B cell (primary cell): ENCODE data around the gene KPNA6. TPM values are rescaled to one million over a fixed set of nuclear protein-coding genes. Genes with fewer than 3 reads are reported as not detected.

Experiments used
- ATAC-seq: fragments of 200-7000 bp; cut with Tn5 transposase; one replicate; pipeline ENCODE4 v1.10.0; 2021; ENCODE audit warnings: low read depth, mild to moderate bottlenecking, moderate number of reproducible peaks, moderate library complexity
- CTCF ChIA-PET: fragments of 350-600 bp; sonication (Branson Sonifier 250); formaldehyde crosslinking; loops from one replicate; lab custom pipeline; 2021; ENCODE audit warnings: antibody characterized with exemption, inconsistent platforms; lab: Charles Lee
- POLR2A ChIA-PET: fragments of 350-600 bp; sonication (Branson Sonifier 250); formaldehyde crosslinking; loops from one replicate; lab custom pipeline; 2021; ENCODE audit warnings: antibody characterized with exemption; lab: Charles Lee
- DNase-seq: peaks from one replicate; pipeline ENCODE4 v3.0.0; 2013
- H2AFZ ChIP-seq: 2 replicates; pipeline ENCODE4 v1.6.1; 2012; ENCODE audit warnings: mild to moderate bottlenecking, low read depth, low read length; ENCODE audit not compliant: insufficient read depth, poor library complexity, severe bottlenecking
- H3K27ac ChIP-seq, 2 donors: 1 replicate in 1 of 2; 2 replicates in 1 of 2; pipeline ENCODE4 v1.5.1; 2012 to 2013; ENCODE audit warnings: low read length in 2 of 2, mild to moderate bottlenecking in 2 of 2, moderate library complexity in 1 of 2
- H3K27me3 ChIP-seq, 4 experiments: fragments of 200-600 bp in 1 of 4; sonication (generic) in 1 of 4; replicated peaks in 1 of 4; 1 replicate in 2 of 4; 2 replicates in 2 of 4; pipeline versions ENCODE4 v1.6.1 to v1.7.0; 2013 to 2016; ENCODE audit warnings: low read length in 3 of 4, mild to moderate bottlenecking in 2 of 4, mixed read lengths in 1 of 4, moderate library complexity in 1 of 4; ENCODE audit not compliant: insufficient read depth in 4 of 4, control insufficient read depth in 3 of 4; ENCODE audit errors: control extremely low read depth in 1 of 4
- H3K36me3 ChIP-seq, 2 experiments: replicated peaks in 1 of 2; 1 replicate in 1 of 2; 2 replicates in 1 of 2; pipeline versions ENCODE4 v1.6.1 to v1.7.1; 2013; ENCODE audit warnings: low read length in 1 of 2; ENCODE audit not compliant: insufficient read depth in 2 of 2, control insufficient read depth in 1 of 2; ENCODE audit errors: control extremely low read depth in 1 of 2, extremely low read depth in 1 of 2
- H3K4me1 ChIP-seq, 2 donors: fragments of 200-600 bp in 1 of 2; sonication (generic) in 1 of 2; 1 replicate in 1 of 2; 2 replicates in 1 of 2; pipeline versions ENCODE4 v1.5.1 to v1.6.1; 2013 to 2017; ENCODE audit warnings: low read length in 2 of 2; ENCODE audit not compliant: control insufficient read depth in 2 of 2, insufficient read depth in 2 of 2
- H3K4me2 ChIP-seq: replicated peaks from 2 replicates; pipeline ENCODE3; 2012; ENCODE audit warnings: mild to moderate bottlenecking, low read depth, low read length; ENCODE audit not compliant: poor library complexity, severe bottlenecking
- H3K4me3 ChIP-seq, 5 experiments: fragments of 200-600 bp in 1 of 5; sonication (generic) in 1 of 5; 1 replicate in 3 of 5; 2 replicates in 2 of 5; pipeline versions ENCODE4 v1.5.1 to v1.7.0; 2011 to 2016; ENCODE audit warnings: low read length in 4 of 5, mild to moderate bottlenecking in 4 of 5, low read depth in 2 of 5, control low read depth in 1 of 5, moderate library complexity in 1 of 5; ENCODE audit not compliant: insufficient read depth in 1 of 5; ENCODE audit errors: control extremely low read depth in 1 of 5, extremely low read depth in 1 of 5
- H3K79me2 ChIP-seq: fragments of 200-600 bp; sonication (generic); one replicate; pipeline ENCODE4 v1.6.0; 2016; ENCODE audit warnings: low read length; ENCODE audit not compliant: control insufficient read depth, insufficient read depth
- H3K9ac ChIP-seq: fragments of 200-600 bp; sonication (generic); 2 replicates; pipeline ENCODE4 v1.6.1; 2017; ENCODE audit warnings: mild to moderate bottlenecking, low read length, moderate library complexity
- H3K9me3 ChIP-seq, 3 donors: one replicate each; pipeline versions ENCODE4 v1.6.1 to v1.7.1; 2013; ENCODE audit warnings: low read length in 2 of 3; ENCODE audit not compliant: control insufficient read depth in 2 of 3, insufficient read depth in 1 of 3; ENCODE audit errors: control extremely low read depth in 1 of 3
- H4K20me1 ChIP-seq: 2 replicates; pipeline ENCODE4 v1.6.0; 2012; ENCODE audit warnings: mild to moderate bottlenecking, low read length; ENCODE audit not compliant: insufficient read depth, control insufficient read depth, poor library complexity, severe bottlenecking
- H3K27ac Mint-ChIP-seq: one replicate; pipeline ENCODE4 v1.8.0; 2021; ENCODE audit warnings: mixed read lengths
- H3K27me3 Mint-ChIP-seq: one replicate; pipeline ENCODE4 v1.8.0; 2021; ENCODE audit warnings: mixed read lengths
- H3K4me1 Mint-ChIP-seq: one replicate; pipeline ENCODE4 v1.8.0; 2021; ENCODE audit warnings: mixed read lengths
- H3K4me3 Mint-ChIP-seq: one replicate; pipeline ENCODE4 v1.8.0; 2021; ENCODE audit warnings: mixed read lengths
- H3K9me3 Mint-ChIP-seq: one replicate; pipeline ENCODE4 v1.8.0; 2022; ENCODE audit warnings: mixed read lengths; ENCODE audit not compliant: insufficient read depth
- EZH2 ChIP-seq: IDR thresholded peaks from 2 replicates; pipeline ENCODE4 v1.6.1; 2012; ENCODE audit warnings: borderline replicate concordance, low read depth, mild to moderate bottlenecking, moderate library complexity, low read length; ENCODE audit not compliant: insufficient read depth, poor library complexity, severe bottlenecking
- WGBS: methylation state at CpG from one replicate; pipeline ENCODE4 v1.1.5; 2013; ENCODE audit warnings: missing lambda C conversion rate; ENCODE audit not compliant: insufficient coverage; 5-methylcytosine and 5-hydroxymethylcytosine counted together
- intact Hi-C: fragments of 100-400 bp; cut with micrococcal nuclease; formaldehyde crosslinking; loops from one replicate; pipeline ENCODE4 v1.10.0; 2022
- polyA plus RNA-seq: library from polyadenylated mRNA; depleted of rRNA; stranded (reverse); fragments of >200 nt; gene quantifications from 2 replicates; pipeline ENCODE4 v1.2.3, GENCODE V29; 2012
- total RNA-seq, 2 donors: library from RNA; stranded (reverse); fragments of 120-200 nt in 1 of 2; gene quantifications; 1 replicate in 1 of 2; 2 replicates in 1 of 2; pipeline versions ENCODE4 v1.2.3 to v1.2.4, GENCODE V29; 2013 to 2022
- TF ChIP-seq, protein P1 (sequence below): fragments of 200-600 bp; IDR thresholded peaks from one replicate; pipeline ENCODE4 v1.8.0; 2022; ENCODE audit warnings: antibody characterized with exemption, mild to moderate bottlenecking

The KPNA6 gene
- total and polyA plus RNA-seq, 2 donors (not counting 1 experiment from before 2014, with no cell fraction given): 14.0 to 49.9 TPM

DNA sequence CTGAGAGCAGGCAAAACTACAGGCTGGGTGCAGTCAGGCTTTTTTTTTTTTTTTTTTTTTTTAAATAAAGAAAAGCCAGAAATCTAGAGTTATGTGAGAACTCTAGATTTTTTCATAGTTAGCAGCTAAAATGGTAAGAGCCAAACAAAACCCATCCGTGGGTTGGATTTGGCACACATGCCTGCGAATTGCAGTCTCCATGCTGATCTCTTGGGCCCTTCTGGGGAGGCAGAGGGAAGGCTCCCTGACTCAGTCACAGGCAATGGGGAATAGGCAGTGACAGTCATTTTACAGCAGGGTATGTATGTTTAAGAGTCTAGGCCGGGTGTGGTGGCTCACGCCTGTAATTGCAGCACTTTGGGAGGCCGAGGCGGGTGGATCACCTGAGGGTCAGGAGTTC lies 74.2 kb downstream of the KPNA6 start:
- Mint-ChIP-seq H3K4me1 (peaks cover 44% of the 10 kb centered on the region), H3K27me3 (no peaks in the 10 kb centered on the region), H3K4me3 (peak overlapping the region; percentile 49), H3K9me3 (no peaks in the 10 kb centered on the region), H3K27ac (no peak overlapping the region)
- H3K4me2 ChIP-seq: no peak overlapping the region
- ATAC-seq (no peak), DNase-seq (no peak)
- H4K20me1 ChIP-seq: peaks cover 37% of the 10 kb centered on the region
- H2AFZ ChIP-seq: no peak overlapping the region
- no peak overlapping the region for H3K9ac ChIP-seq
- H3K9me3 ChIP-seq: no peaks in the 10 kb centered on the region
- H3K4me1 ChIP-seq: peaks cover 21 to 31% of the 10 kb centered on the region in 2 donors
- peaks cover 61% of the 10 kb centered on the region for H3K79me2 ChIP-seq
- POLR2A ChIA-PET: interaction anchor here (0.6 to 0.7 kb wide), 3 partner anchors 24 to 75 kb away, joined by 3 to 9 read pairs (median 5); no protein-coding TSS in a partner anchor
- H3K27me3 ChIP-seq: no peaks in the 10 kb centered on the region
- 94% methylated on average over 6 of the region's 6 CpGs for WGBS
- intact Hi-C loops: no loop called here
- no peak overlapping the region for H3K27ac ChIP-seq
- peaks cover 0 to 31% of the 10 kb centered on the region in 2 experiments for H3K36me3 ChIP-seq
- H3K4me3 ChIP-seq: no peak overlapping the region
- CTCF ChIA-PET: interaction anchor here (0.6 to 1.1 kb wide), 3 partner anchors 11 to 66 kb away, joined by 3 read pairs; no protein-coding TSS in a partner anchor
- TF ChIP-seq, protein P1, sequence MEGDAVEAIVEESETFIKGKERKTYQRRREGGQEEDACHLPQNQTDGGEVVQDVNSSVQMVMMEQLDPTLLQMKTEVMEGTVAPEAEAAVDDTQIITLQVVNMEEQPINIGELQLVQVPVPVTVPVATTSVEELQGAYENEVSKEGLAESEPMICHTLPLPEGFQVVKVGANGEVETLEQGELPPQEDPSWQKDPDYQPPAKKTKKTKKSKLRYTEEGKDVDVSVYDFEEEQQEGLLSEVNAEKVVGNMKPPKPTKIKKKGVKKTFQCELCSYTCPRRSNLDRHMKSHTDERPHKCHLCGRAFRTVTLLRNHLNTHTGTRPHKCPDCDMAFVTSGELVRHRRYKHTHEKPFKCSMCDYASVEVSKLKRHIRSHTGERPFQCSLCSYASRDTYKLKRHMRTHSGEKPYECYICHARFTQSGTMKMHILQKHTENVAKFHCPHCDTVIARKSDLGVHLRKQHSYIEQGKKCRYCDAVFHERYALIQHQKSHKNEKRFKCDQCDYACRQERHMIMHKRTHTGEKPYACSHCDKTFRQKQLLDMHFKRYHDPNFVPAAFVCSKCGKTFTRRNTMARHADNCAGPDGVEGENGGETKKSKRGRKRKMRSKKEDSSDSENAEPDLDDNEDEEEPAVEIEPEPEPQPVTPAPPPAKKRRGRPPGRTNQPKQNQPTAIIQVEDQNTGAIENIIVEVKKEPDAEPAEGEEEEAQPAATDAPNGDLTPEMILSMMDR: no peak
- TF ChIP-seq EZH2: no peak

GRCh38 chr1:32184650-32185049 lies 76.8 kb downstream of the KPNA6 start:
- no peak for DNase-seq
- Histone ChIP-seq H3K4me2 (no peak overlapping the region), H3K4me1 (peaks cover 16 to 23% of the 10 kb centered on the region in 2 donors), H3K27ac (no peak overlapping the region), H3K4me3 (no peak overlapping the region), H2AFZ (no peak overlapping the region), H3K79me2 (peaks cover 68% of the 10 kb centered on the region), H3K36me3 (peaks cover 0 to 56% of the 10 kb centered on the region in 2 experiments), H4K20me1 (peaks cover 53% of the 10 kb centered on the region), H3K9me3 (no peaks in the 10 kb centered on the region), H3K9ac (no peak overlapping the region), H3K27me3 (no peaks in the 10 kb centered on the region)
- H3K4me3 Mint-ChIP-seq: no peak overlapping the region
- H3K4me1 Mint-ChIP-seq: peaks cover 38% of the 10 kb centered on the region
- POLR2A ChIA-PET: no interaction called here
- no peak overlapping the region for H3K27ac Mint-ChIP-seq
- H3K27me3 Mint-ChIP-seq: no peaks in the 10 kb centered on the region
- CTCF ChIA-PET: interaction anchor here (0.5 kb wide), 1 partner anchor 311 kb away, joined by 3 read pairs; no protein-coding TSS in a partner anchor
- intact Hi-C loops: no loop called here
- no peak for TF ChIP-seq EZH2
- TF ChIP-seq, protein P1: no peak
- no peak for ATAC-seq
- H3K9me3 Mint-ChIP-seq: no peaks in the 10 kb centered on the region
